Measurements from ENCODE around the gene RFPL4A.
"Not testable (repeated sequence)": the region's sequence is repeated elsewhere in the genome, so short reads cannot be mapped to it uniquely, and the experiment has no call there.

DNA sequence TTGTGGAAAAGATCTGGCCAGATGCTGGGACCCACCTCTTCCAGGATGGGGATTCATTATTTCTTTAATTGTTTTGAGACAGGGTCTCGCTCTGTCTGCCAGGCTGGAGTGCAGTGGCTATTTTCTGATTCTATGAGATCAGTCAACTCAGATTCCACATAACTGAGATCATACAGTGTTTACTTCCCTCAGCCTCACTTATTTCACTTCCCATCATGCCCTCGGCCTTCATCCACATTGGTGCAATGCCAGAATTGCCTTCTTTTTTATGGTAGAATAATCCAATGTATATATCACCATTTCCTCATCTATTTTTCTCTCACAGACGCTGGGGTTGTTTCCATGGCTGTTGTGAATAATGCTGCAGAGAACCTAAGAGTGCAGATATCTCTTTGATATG, 10.7 kb downstream of the RFPL4A start:
- TF ChIP-seq, protein P1, sequence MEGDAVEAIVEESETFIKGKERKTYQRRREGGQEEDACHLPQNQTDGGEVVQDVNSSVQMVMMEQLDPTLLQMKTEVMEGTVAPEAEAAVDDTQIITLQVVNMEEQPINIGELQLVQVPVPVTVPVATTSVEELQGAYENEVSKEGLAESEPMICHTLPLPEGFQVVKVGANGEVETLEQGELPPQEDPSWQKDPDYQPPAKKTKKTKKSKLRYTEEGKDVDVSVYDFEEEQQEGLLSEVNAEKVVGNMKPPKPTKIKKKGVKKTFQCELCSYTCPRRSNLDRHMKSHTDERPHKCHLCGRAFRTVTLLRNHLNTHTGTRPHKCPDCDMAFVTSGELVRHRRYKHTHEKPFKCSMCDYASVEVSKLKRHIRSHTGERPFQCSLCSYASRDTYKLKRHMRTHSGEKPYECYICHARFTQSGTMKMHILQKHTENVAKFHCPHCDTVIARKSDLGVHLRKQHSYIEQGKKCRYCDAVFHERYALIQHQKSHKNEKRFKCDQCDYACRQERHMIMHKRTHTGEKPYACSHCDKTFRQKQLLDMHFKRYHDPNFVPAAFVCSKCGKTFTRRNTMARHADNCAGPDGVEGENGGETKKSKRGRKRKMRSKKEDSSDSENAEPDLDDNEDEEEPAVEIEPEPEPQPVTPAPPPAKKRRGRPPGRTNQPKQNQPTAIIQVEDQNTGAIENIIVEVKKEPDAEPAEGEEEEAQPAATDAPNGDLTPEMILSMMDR (conservative IDR thresholded peaks at IDR 0.05 in 1 of 2, IDR thresholded peaks at IDR 0.05 in 1 of 2; ENCODE audit: extremely low read depth in 1 of 2, insufficient read depth in 1 of 2, low read depth in 1 of 2, low read length in 2 of 2): not testable (repeated sequence)
- TF ChIP-seq EZH2 (IDR thresholded peaks at IDR 0.05; ENCODE audit: borderline replicate concordance, low read length): not testable (repeated sequence)
